Sigmoid colon (tissue), 7 donors: ENCODE results near the gene SPATA33. TPM values are rescaled to one million over a fixed set of nuclear protein-coding genes. Genes with fewer than 3 reads are reported as not detected.
A peak's percentile ranks its signal among the peaks of the same experiment; 100 is the strongest.
"Not testable (repeated sequence)": the region's sequence is repeated elsewhere in the genome, so short reads cannot be mapped to it uniquely, and the experiment has no call there.

ENCODE experiments used
- DNase-seq: peaks from one replicate; pipeline ENCODE4 v3.0.0-alpha.2; 2019
- H3K27ac ChIP-seq, 4 donors: fragments of 200-600 bp; sonication (generic); one replicate each; pipeline ENCODE4 v1.5.1; 2016 to 2019; ENCODE audit warnings: mild to moderate bottlenecking in 1 of 4
- H3K27me3 ChIP-seq, 3 donors: fragments of 200-600 bp; sonication (generic); one replicate each; pipeline ENCODE4 v1.5.1; 2019; ENCODE audit warnings: mild to moderate bottlenecking in 1 of 3
- H3K36me3 ChIP-seq, 4 donors: fragments of 200-600 bp; sonication (generic); one replicate each; pipeline ENCODE4 v1.5.1; 2016 to 2019
- H3K4me1 ChIP-seq, 4 donors: fragments of 200-600 bp; sonication (generic); one replicate each; pipeline ENCODE4 v1.5.1; 2017 to 2019
- H3K4me3 ChIP-seq, 4 donors: fragments of 200-600 bp; sonication (generic); one replicate each; pipeline ENCODE4 v1.5.1; 2017 to 2019; ENCODE audit warnings: mild to moderate bottlenecking in 2 of 4, moderate library complexity in 1 of 4
- H3K9me3 ChIP-seq, 4 donors: fragments of 200-600 bp in 3 of 4; sonication (generic) in 3 of 4; one replicate each; pipeline versions ENCODE4 v1.5.1 to v1.6.1; 2013 to 2019
- CTCF ChIP-seq, 4 experiments: fragments of 450-650 bp in 3 of 4; fragments of 200-600 bp in 1 of 4; IDR thresholded peaks; one replicate each; pipeline ENCODE4 v1.5.1; 2016 to 2019; ENCODE audit warnings: antibody characterized with exemption in 4 of 4, mild to moderate bottlenecking in 3 of 4, moderate library complexity in 2 of 4
- EP300 ChIP-seq, 4 donors: sonication (generic); formaldehyde crosslinking; IDR thresholded peaks; one replicate each; pipeline ENCODE4 v1.6.1; 2017; ENCODE audit warnings: antibody characterized with exemption in 4 of 4
- POLR2A ChIP-seq, 2 donors: fragments of 450-650 bp; IDR thresholded peaks; one replicate each; pipeline ENCODE4 v1.6.1; 2016; ENCODE audit warnings: antibody characterized with exemption in 2 of 2, mild to moderate bottlenecking in 2 of 2, moderate library complexity in 2 of 2
- POLR2AphosphoS5 ChIP-seq, 4 donors: sonication (generic); formaldehyde crosslinking; IDR thresholded peaks; one replicate each; pipeline ENCODE4 v1.6.1; 2017; ENCODE audit warnings: antibody characterized with exemption in 4 of 4
- WGBS, 2 donors: extraction: QIAGEN DNeasy Blood & Tissue Kit; methylation state at CpG; one replicate each; pipeline ENCODE4 v1.1.7; 2013; 5-methylcytosine and 5-hydroxymethylcytosine counted together
- intact Hi-C: fragments of 100-400 bp; cut with DNase I; formaldehyde crosslinking; loops from one replicate; pipeline ENCODE4 v1.15.1; 2023
- polyA plus RNA-seq, 3 donors: library from polyadenylated mRNA; stranded (reverse); fragments of 200-250 nt; gene quantifications; one replicate each; pipeline ENCODE4 v1.2.3, GENCODE V29; 2013
- total RNA-seq, 4 donors: library from RNA; depleted of rRNA; stranded (reverse); fragments of >200 nt; gene quantifications; one replicate each; pipeline ENCODE4 v1.1.0, GENCODE V29; 2016
- donor health status: healthy with polysubstance abuse.
- donor health status: Bipolar disorder and iron deficiency.
- donor health status: healthy.

The SPATA33 gene
- total and polyA plus RNA-seq, 7 donors: 1.4 to 7.7 (median 4.6) TPM

- no peak for DNase-seq
- H3K9me3 ChIP-seq: no peaks in the 10 kb centered on the region
- WGBS, 2 donors: 78 to 81% methylated on average over 25 of the region's 25 CpGs
- H3K36me3 ChIP-seq: peaks cover 6 to 55% (median 33%) of the 10 kb centered on the region in 4 donors
- TF ChIP-seq POLR2A (IDR thresholded peaks at IDR 0.05) (no peak), CTCF (IDR thresholded peaks at IDR 0.05) (no peak), POLR2AphosphoS5 (IDR thresholded peaks at IDR 0.05) (no peak)
- H3K27me3 ChIP-seq: peaks cover 0 to 5% (median 0%) of the 10 kb centered on the region in 3 donors
- H3K4me1 ChIP-seq: peaks cover 0 to 15% (median 15%) of the 10 kb centered on the region in 4 donors
- H3K4me3 ChIP-seq: no peak overlapping the region
- intact Hi-C loops: no loop called here
- no peak overlapping the region for H3K27ac ChIP-seq
Measured at GRCh38 chr16:89695875-89696669, 38.4 kb downstream of the SPATA33 start.

DNA sequence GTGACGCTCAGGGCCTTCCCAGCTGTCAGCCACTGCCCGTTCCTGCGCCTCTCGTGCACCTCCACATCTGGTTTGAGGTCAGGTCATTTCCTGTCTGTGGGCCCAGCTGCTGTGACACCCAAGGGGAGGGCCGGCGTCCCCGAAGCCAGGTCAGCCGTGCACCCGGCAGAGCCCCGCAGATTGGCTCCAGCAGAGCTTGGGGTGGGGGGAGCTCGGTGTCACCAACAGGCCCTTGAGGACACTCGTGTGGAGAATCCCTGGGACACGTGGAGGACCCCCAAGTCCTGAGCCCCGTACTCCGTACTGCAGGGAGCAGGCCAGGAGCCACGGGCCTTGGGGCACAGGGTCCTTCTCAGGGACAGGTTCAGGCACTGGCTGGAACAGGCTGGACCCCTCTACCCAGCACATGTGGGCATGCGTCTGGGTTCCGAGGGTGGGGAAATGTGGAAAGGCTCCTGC is 39.1 kb downstream of the SPATA33 start:
- peaks cover 0 to 12% (median under 1%) of the 10 kb centered on the region in 3 donors for H3K27me3 ChIP-seq
- no peak overlapping the region for H3K27ac ChIP-seq
- no peaks in the 10 kb centered on the region for H3K9me3 ChIP-seq
- WGBS, 2 donors: 58 to 77% methylated on average over 18 of the region's 18 CpGs
- H3K4me3 ChIP-seq: no peak overlapping the region
- TF ChIP-seq EP300 (IDR thresholded peaks at IDR 0.05): no peak
- TF ChIP-seq POLR2A (IDR thresholded peaks at IDR 0.05): no peak
- TF ChIP-seq CTCF (IDR thresholded peaks at IDR 0.05): no peak
- TF ChIP-seq POLR2AphosphoS5 (IDR thresholded peaks at IDR 0.05): no peak
- intact Hi-C loops: no loop called here
- no peak for DNase-seq
- H3K4me1 ChIP-seq: peaks cover 0 to 21% (median 20%) of the 10 kb centered on the region in 4 donors
- H3K36me3 ChIP-seq: peaks cover 6 to 49% (median 27%) of the 10 kb centered on the region in 4 donors

DNA sequence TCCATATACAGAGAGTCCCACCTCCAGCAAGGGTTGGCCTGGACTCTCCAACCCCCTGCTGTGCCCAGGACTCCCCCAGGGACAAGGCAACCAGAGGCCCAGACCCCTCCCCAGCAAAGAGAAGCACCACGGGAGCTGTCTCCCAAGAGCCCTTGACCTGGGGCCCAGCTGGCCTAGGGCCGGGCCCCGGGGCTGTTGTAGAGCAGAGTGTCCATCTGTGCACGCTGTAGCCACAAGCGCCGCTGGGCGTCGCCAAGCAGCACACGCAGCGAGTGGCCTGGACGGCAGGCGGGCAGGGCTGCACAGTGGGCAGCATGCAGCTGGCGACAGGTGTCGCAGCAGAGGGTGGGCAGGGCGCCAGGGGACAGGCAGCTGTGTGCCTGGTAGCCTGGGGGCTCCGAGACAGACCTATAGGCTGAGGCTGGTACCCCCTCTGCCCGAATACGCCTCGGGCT is 39.6 kb downstream of the SPATA33 start:
- Histone ChIP-seq H3K27ac (no peak overlapping the region), H3K27me3 (peaks cover 0 to 17% (median 6%) of the 10 kb centered on the region in 3 donors), H3K4me1 (peaks cover 0 to 26% (median 25%) of the 10 kb centered on the region in 4 donors), H3K9me3 (no peaks in the 10 kb centered on the region), H3K36me3 (peaks cover 3 to 44% (median 23%) of the 10 kb centered on the region in 4 donors), H3K4me3 (no peak overlapping the region)
- DNase-seq: no peak
- TF ChIP-seq EP300 (IDR thresholded peaks at IDR 0.05) (no peak), POLR2A (IDR thresholded peaks at IDR 0.05) (no peak), POLR2AphosphoS5 (IDR thresholded peaks at IDR 0.05) (no peak), CTCF (IDR thresholded peaks at IDR 0.05) (no peak)
- 86 to 91% methylated on average over 19 of the region's 19 CpGs for WGBS, 2 donors
- intact Hi-C loops: no loop called here

DNA sequence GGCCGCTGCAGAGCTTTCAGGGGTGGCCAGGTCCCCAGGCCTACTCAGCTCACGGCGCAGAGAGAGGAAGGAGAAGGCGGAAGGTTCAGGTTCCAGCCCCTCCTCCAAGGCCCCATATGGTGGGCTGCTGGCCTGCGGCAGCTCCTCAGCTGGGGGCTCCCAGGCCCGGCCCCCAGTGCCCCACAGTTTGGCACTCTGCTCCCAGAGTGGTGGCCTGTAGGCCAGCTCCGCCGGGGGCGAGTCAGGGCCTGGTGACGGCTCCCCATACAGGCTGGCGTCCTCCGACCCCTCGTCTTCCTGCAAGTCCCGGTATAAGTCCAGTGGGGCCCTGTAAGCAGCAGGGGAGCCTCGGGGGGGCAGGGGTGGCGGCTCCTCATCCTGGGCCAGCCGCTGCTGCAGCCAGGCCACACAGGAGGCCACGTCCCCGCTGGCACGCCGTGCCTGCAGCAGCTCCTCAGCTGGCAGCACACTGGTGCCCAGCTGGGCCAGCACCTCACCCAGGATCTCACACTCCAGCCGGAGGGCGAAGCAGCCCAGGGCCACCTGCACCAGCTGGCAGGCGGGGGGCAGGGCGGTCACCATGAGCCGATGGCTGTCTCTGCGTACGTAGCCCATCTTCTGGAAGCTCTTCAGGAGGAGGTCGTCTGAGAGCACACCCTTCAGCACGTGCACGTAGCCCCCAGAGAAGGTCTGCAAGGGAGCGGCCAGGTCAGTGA is 40.1 kb downstream of the SPATA33 start:
- Histone ChIP-seq H3K4me1 (peaks cover 0 to 27% (median 25%) of the 10 kb centered on the region in 4 donors), H3K9me3 (no peaks in the 10 kb centered on the region), H3K27me3 (peaks cover 0 to 22% (median 7%) of the 10 kb centered on the region in 3 donors), H3K27ac (no peak overlapping the region), H3K36me3 (peaks cover 0 to 38% (median 17%) of the 10 kb centered on the region in 4 donors), H3K4me3 (no peak overlapping the region)
- TF ChIP-seq POLR2AphosphoS5 (IDR thresholded peaks at IDR 0.05): no peak
- no peak for TF ChIP-seq POLR2A (IDR thresholded peaks at IDR 0.05)
- TF ChIP-seq EP300 (IDR thresholded peaks at IDR 0.05): no peak
- TF ChIP-seq CTCF (IDR thresholded peaks at IDR 0.05): no peak
- intact Hi-C loops: no loop called here
- DNase-seq: no peak
- 88 to 93% methylated on average over 32 of the region's 32 CpGs for WGBS, 2 donors

DNA sequence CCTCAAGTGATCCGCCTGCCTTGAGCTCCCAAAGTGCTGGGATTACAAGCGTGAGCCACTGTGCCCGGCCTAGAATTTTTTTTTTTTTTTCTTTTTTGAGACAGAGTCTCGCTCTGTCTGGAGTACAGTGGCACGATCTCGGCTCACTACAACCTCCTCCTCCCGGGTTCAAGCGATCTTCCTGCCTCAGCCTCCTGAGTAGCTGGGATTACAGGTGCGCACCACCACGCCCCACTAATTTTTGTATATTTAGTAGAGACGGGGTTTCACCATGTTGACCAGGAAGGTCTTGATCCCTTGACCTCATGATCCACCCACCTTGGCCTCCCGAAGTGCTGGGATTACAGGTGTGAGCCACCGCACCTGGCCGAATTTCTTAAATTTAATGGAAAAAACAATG is 41.1 kb downstream of the SPATA33 start:
- 96 to 97% methylated on average over 14 of the region's 14 CpGs for WGBS, 2 donors
- Histone ChIP-seq H3K4me1 (peaks cover 0 to 27% (median 25%) of the 10 kb centered on the region in 4 donors), H3K27me3 (peaks cover 0 to 28% (median 7%) of the 10 kb centered on the region in 3 donors)

DNA sequence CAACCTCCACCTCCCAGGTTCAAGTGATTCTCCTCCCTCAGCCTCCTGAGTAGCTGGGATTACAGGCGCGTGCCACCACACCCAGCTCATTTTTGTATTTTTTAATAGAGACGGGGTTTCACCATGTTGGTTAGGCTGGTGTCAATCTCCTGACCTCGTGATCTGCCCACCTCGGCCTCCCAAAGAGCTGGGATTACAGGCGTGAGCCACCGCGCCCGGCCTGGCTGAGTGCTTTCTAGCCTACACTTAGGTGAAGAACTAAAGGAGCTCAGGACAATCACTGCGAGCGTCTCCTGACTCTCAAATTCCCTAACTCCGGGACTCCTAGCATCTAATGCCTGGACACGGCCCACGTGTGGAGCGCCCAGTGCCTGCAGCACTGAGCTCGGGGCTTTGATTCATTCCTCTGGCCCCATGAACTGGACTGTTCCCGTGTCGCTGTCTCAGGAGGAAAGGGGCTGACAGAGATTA is 42.0 kb downstream of the SPATA33 start:
- H3K4me3 ChIP-seq: peak overlapping the region in 2 of 4 donors; percentile 64 to 68
- not testable (repeated sequence) for H3K9me3 ChIP-seq, DNase-seq
- intact Hi-C loops: loop anchor here (1.0 to 2.0 kb wide), 4 partner anchors 21 to 273 kb away; partner anchors contain the start of genes VPS9D1 and ZNF276
- H3K27ac ChIP-seq: peak overlapping the region; percentile 43 to 83 (median 73)
- H3K27me3 ChIP-seq: peaks cover 0 to 28% (median 7%) of the 10 kb centered on the region in 3 donors
- peaks cover 0 to 27% (median 25%) of the 10 kb centered on the region in 4 donors for H3K4me1 ChIP-seq
- WGBS, 2 donors: 48 to 67% methylated on average over 18 of the region's 18 CpGs
- peaks cover 0 to 19% (median 0%) of the 10 kb centered on the region in 4 donors for H3K36me3 ChIP-seq

More for the DNA sequence above, 41.1 kb downstream of the SPATA33 start:
- H3K9me3 ChIP-seq, intact Hi-C loops, H3K4me3 ChIP-seq, H3K27ac ChIP-seq, DNase-seq: not testable (repeated sequence)
- peaks cover 0 to 28% (median 8%) of the 10 kb centered on the region in 4 donors for H3K36me3 ChIP-seq
